Measurements from ENCODE around the gene KCNK3.

- TF ChIP-seq POLR2A (IDR thresholded peaks at IDR 0.05), result no peak
- TF ChIP-seq CTCF (IDR thresholded peaks at IDR 0.05 in 8 of 11, conservative IDR thresholded peaks at IDR 0.05 in 3 of 11), result no peak
- no peak for TF ChIP-seq POLR2AphosphoS5 (IDR thresholded peaks at IDR 0.05)
These were observed 32.9 kb downstream of the KCNK3 start for GRCh38 chr2:26725521-26725820.

Measured in spleen (tissue), 7 donors.